GM19193 (cell line): ENCODE data around the gene SPAG16.

Source experiments
- POLR2A ChIP-seq: IDR thresholded peaks from 4 replicates; pipeline ENCODE4 v1.6.1; 2011; ENCODE audit not compliant: insufficient read depth, insufficient read length; ENCODE audit errors: extremely low read depth

SPAG16 gene

GRCh38 chr2:213252206-213252605 lies 32.1 kb upstream of the SPAG16 start:
- TF ChIP-seq POLR2A = no peak

- no peak for TF ChIP-seq POLR2A
Observed at GRCh38 chr2:213253162-213253561, 31.1 kb upstream of the SPAG16 start.

- TF ChIP-seq POLR2A = no peak
Observed at GRCh38 chr2:213259266-213259665, 25.0 kb upstream of the SPAG16 start.

- TF ChIP-seq POLR2A = no peak
Observed at GRCh38 chr2:213261237-213261636, 23.0 kb upstream of the SPAG16 start.

GRCh38 chr2:213261715-213262114 lies 22.5 kb upstream of the SPAG16 start:
- no peak for TF ChIP-seq POLR2A

GRCh38 chr2:213265679-213266078 lies 18.6 kb upstream of the SPAG16 start:
- no peak for TF ChIP-seq POLR2A

GRCh38 chr2:213266421-213266820 lies 17.8 kb upstream of the SPAG16 start:
- no peak for TF ChIP-seq POLR2A

- no peak for TF ChIP-seq POLR2A
Observed at GRCh38 chr2:213271947-213272346, 12.3 kb upstream of the SPAG16 start.

- TF ChIP-seq POLR2A = no peak
Observed at GRCh38 chr2:213274143-213274542, 10.1 kb upstream of the SPAG16 start.

- no peak for TF ChIP-seq POLR2A
Observed at GRCh38 chr2:213275265-213275664, 9.0 kb upstream of the SPAG16 start.

- TF ChIP-seq POLR2A = no peak
Observed at GRCh38 chr2:213279116-213279620, 5.1 kb upstream of the SPAG16 start.

- TF ChIP-seq POLR2A = no peak
Observed at GRCh38 chr2:213279971-213280370, 4.3 kb upstream of the SPAG16 start.

- no peak for TF ChIP-seq POLR2A
Observed at GRCh38 chr2:213281156-213281555, 3.1 kb upstream of the SPAG16 start.

- no peak for TF ChIP-seq POLR2A
Observed at GRCh38 chr2:213285404-213285803, 1.1 kb downstream of the SPAG16 start.

- no peak for TF ChIP-seq POLR2A
Observed at GRCh38 chr2:213286161-213286560, 1.9 kb downstream of the SPAG16 start.

GRCh38 chr2:213288913-213289700 lies 4.8 kb downstream of the SPAG16 start:
- TF ChIP-seq POLR2A = no peak
